Lower leg skin (tissue), 3 donors: ENCODE data around the gene PRKCH.

Source experiments
- POLR2A ChIP-seq, 2 donors: fragments of 450-650 bp; IDR thresholded peaks; one replicate each; pipeline ENCODE4 v1.6.1; 2016 to 2017; ENCODE audit warnings: antibody characterized with exemption in 2 of 2, mild to moderate bottlenecking in 1 of 2, moderate library complexity in 1 of 2
- TF ChIP-seq, protein P1 (sequence below), 3 donors: fragments of 450-650 bp; IDR thresholded peaks; one replicate each; pipeline ENCODE4 v1.5.1; 2016; ENCODE audit warnings: antibody characterized with exemption in 3 of 3, mild to moderate bottlenecking in 3 of 3, moderate library complexity in 2 of 3

DNA sequence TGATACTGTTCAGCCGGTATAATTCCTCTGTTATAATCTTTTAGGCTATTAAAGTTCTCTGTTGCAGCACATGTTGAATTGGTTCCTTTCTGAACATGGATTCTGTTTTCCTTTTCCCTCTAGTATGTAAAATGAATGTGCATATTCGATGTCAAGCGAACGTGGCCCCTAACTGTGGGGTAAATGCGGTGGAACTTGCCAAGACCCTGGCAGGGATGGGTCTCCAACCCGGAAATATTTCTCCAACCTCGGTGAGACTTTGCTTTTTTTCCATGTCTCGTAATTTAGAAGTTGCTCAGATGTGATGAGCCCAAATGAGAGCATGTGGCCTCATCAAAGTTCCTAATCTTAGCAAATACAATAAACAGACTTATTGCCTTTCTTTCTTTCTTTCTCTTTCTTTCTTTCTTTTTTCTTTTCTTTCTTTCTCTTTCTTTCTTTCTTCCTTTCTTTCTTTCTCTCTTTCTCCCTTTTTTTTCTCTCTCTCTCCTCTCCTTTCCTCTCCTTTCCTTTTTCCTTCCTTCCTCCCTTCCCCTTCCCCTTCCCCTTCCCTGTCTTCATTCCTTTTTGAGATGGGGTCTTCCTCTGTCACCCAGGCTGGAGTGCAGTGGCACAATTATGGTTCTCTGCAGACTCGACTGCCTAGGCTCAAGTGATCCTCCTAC, 131.9 kb downstream of the PRKCH start:
- TF ChIP-seq, protein P1, sequence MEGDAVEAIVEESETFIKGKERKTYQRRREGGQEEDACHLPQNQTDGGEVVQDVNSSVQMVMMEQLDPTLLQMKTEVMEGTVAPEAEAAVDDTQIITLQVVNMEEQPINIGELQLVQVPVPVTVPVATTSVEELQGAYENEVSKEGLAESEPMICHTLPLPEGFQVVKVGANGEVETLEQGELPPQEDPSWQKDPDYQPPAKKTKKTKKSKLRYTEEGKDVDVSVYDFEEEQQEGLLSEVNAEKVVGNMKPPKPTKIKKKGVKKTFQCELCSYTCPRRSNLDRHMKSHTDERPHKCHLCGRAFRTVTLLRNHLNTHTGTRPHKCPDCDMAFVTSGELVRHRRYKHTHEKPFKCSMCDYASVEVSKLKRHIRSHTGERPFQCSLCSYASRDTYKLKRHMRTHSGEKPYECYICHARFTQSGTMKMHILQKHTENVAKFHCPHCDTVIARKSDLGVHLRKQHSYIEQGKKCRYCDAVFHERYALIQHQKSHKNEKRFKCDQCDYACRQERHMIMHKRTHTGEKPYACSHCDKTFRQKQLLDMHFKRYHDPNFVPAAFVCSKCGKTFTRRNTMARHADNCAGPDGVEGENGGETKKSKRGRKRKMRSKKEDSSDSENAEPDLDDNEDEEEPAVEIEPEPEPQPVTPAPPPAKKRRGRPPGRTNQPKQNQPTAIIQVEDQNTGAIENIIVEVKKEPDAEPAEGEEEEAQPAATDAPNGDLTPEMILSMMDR (IDR thresholded peaks at IDR 0.05), result no peak
- no peak for TF ChIP-seq POLR2A (IDR thresholded peaks at IDR 0.05)
